Endothelial cell (in vitro differentiated cells): Measurements from ENCODE around the gene MTRF1. TPM values are rescaled to one million over a fixed set of nuclear protein-coding genes. Genes with fewer than 3 reads are reported as not detected.

Experiments used
- DNase-seq: peaks from one replicate; pipeline ENCODE4 v3.0.0; 2021; ENCODE audit warnings: low spot score
- H3K27ac Mint-ChIP-seq: one replicate; pipeline ENCODE4 v1.8.0; 2021; ENCODE audit warnings: mixed read lengths, inconsistent platforms; ENCODE audit not compliant: unreplicated experiment
- H3K27me3 Mint-ChIP-seq: one replicate; pipeline ENCODE4 v1.8.0; 2021; ENCODE audit warnings: mild to moderate bottlenecking, moderate library complexity, mixed read lengths, inconsistent platforms; ENCODE audit not compliant: unreplicated experiment
- H3K36me3 Mint-ChIP-seq: one replicate; pipeline ENCODE4 v1.8.0; 2021; ENCODE audit warnings: mild to moderate bottlenecking, low read depth, mixed read lengths, inconsistent platforms; ENCODE audit not compliant: unreplicated experiment
- H3K4me1 Mint-ChIP-seq: one replicate; pipeline ENCODE4 v1.8.0; 2021; ENCODE audit warnings: mild to moderate bottlenecking, mixed read lengths, inconsistent platforms; ENCODE audit not compliant: unreplicated experiment
- H3K4me3 Mint-ChIP-seq: one replicate; pipeline ENCODE4 v1.8.0; 2021; ENCODE audit warnings: mild to moderate bottlenecking, mixed read lengths, inconsistent platforms; ENCODE audit not compliant: unreplicated experiment
- H3K9me3 Mint-ChIP-seq: one replicate; pipeline ENCODE4 v1.8.0; 2021; ENCODE audit warnings: mixed read lengths, inconsistent platforms; ENCODE audit not compliant: unreplicated experiment
- total RNA-seq: library from RNA; stranded (reverse); fragmentation: NEBNext Ultra II Directional; extraction: Animal tissue kit (Norgen Biotek cat#: 25700); gene quantifications from one replicate; pipeline ENCODE4 v1.2.1, GENCODE V29; 2021; ENCODE audit not compliant: unreplicated experiment
- TF ChIP-seq, protein P1 (sequence below): fragments of 200-600 bp; sonication (generic); IDR thresholded peaks from one replicate; pipeline ENCODE4 v1.5.0; 2021; ENCODE audit warnings: antibody characterized with exemption; ENCODE audit not compliant: unreplicated experiment

The MTRF1 gene
- total RNA-seq, 1 donor from 2014 or later = 10.1 TPM

DNA sequence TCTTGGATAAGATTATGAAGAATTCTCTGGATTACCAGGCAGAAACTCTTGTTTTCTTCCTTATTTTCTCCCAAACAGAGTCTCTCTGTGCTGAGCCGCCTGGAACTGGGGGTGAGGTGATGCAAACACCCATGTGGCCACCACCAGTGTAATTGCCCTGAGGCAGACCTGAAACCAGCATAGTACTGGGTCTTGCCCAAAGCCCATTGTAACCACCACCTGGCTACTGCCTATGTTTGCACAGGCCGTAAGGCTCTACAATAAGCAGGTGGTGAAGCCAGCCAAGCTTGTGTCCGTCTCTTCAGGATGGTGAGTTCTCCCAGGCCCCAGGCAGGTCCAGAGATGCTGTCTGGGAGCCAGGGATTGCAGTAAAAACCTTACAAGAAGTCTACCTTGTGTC is 50.1 kb downstream of the MTRF1 start:
- peaks cover 8% of the 10 kb centered on the region for H3K9me3 Mint-ChIP-seq
- H3K27ac Mint-ChIP-seq = no peak overlapping the region
- no peak for DNase-seq
- TF ChIP-seq, protein P1, sequence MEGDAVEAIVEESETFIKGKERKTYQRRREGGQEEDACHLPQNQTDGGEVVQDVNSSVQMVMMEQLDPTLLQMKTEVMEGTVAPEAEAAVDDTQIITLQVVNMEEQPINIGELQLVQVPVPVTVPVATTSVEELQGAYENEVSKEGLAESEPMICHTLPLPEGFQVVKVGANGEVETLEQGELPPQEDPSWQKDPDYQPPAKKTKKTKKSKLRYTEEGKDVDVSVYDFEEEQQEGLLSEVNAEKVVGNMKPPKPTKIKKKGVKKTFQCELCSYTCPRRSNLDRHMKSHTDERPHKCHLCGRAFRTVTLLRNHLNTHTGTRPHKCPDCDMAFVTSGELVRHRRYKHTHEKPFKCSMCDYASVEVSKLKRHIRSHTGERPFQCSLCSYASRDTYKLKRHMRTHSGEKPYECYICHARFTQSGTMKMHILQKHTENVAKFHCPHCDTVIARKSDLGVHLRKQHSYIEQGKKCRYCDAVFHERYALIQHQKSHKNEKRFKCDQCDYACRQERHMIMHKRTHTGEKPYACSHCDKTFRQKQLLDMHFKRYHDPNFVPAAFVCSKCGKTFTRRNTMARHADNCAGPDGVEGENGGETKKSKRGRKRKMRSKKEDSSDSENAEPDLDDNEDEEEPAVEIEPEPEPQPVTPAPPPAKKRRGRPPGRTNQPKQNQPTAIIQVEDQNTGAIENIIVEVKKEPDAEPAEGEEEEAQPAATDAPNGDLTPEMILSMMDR = no peak
- no peak overlapping the region for H3K4me3 Mint-ChIP-seq
- H3K27me3 Mint-ChIP-seq = no peaks in the 10 kb centered on the region
- H3K36me3 Mint-ChIP-seq = peaks cover 16% of the 10 kb centered on the region
- no peaks in the 10 kb centered on the region for H3K4me1 Mint-ChIP-seq

DNA sequence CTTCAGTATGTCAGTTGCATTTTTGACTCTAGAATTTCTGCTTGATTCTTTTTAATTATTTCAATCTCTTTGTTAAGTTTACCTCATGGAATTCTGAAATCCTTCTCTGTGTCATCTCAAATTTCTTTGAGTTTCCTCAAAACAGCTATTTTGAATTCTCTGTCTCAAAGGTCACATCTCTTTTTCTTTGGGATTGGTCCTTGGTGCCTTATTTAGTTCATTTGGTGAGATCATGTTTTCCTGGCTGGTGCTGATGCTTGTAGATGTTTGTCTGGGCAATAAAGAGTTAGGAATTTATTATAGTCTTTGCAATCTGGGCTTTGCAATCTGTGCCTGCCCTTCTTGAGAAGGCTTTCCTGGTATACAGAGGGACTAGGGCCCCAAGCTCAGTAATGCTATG is 50.5 kb downstream of the MTRF1 start:
- Mint-ChIP-seq H3K4me1 (no peaks in the 10 kb centered on the region), H3K27ac (no peak overlapping the region), H3K27me3 (no peaks in the 10 kb centered on the region), H3K4me3 (no peak overlapping the region), H3K9me3 (peaks cover 8% of the 10 kb centered on the region), H3K36me3 (peaks cover 16% of the 10 kb centered on the region)
- DNase-seq = no peak
- TF ChIP-seq, protein P1 = no peak

DNA sequence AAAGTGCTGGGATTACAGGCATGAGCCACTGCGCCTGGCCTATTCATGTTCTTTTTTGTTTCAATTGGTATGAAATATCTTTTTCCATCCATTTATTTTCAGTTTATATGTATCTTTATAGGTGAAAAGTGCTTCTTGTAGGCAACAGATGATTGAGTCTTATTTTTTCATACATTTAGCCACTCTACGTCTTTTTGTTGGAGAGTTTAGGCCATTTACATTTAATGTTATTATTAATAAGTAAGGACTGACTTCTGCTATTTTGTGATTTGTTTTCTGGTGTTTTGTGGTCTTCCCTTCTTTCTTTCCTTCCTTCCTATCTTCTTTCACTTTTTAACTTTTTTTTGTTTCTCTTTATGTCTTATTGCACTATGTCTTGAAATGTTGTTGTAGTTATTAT is 52.3 kb downstream of the MTRF1 start:
- DNase-seq = no peak
- Mint-ChIP-seq H3K27ac (no peak overlapping the region), H3K9me3 (peaks cover 8% of the 10 kb centered on the region), H3K4me1 (no peaks in the 10 kb centered on the region), H3K27me3 (no peaks in the 10 kb centered on the region), H3K4me3 (peak overlapping the region; percentile 37), H3K36me3 (peaks cover 16% of the 10 kb centered on the region)
- TF ChIP-seq, protein P1 = no peak

DNA sequence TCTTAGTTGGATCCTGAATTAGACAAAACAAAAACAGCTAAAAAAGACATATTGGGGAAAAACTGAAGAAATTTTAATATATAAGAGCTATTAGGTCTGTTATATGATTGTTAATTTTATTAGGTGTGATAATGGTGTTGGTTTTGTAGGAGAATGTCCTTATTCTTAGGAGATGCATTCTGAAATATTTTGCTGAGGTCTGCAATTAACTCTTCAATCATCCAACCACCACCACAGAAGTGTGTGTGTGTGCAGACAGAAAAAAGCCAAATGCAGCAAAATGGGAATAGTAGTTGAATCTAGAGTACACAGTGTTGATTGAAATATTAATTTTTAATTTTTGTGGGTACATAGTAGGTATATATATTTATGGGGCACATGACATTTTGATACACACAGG is 56.9 kb downstream of the MTRF1 start:
- Mint-ChIP-seq H3K36me3 (peaks cover 11% of the 10 kb centered on the region), H3K27me3 (no peaks in the 10 kb centered on the region), H3K4me1 (no peaks in the 10 kb centered on the region), H3K9me3 (peaks cover 5% of the 10 kb centered on the region), H3K4me3 (no peak overlapping the region), H3K27ac (no peak overlapping the region)
- no peak for DNase-seq
- TF ChIP-seq, protein P1 = no peak

DNA sequence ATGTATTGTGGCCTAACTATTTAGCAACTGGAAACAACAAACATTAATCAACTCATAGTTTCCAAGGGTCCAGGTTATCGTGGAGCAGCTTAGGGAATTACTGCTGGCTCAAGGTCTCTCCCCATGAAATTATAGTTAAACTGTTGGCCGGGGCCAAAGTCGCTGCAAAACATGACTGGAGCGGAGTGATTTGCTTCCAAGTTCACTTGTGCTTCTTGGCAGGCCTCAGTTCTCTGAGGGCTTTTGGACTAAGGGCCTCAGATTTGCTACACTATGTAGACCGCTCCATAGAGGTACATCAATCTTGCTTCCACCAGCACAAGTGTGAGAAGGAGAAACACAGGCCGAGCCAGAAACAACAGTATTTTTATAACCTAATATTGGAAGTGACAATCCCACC is 59.6 kb downstream of the MTRF1 start:
- TF ChIP-seq, protein P1 = no peak
- Mint-ChIP-seq H3K36me3 (no peaks in the 10 kb centered on the region), H3K27me3 (no peaks in the 10 kb centered on the region), H3K4me1 (no peaks in the 10 kb centered on the region), H3K9me3 (no peaks in the 10 kb centered on the region), H3K27ac (no peak overlapping the region), H3K4me3 (no peak overlapping the region)
- DNase-seq = no peak
